ENCODE results near the gene APOLD1. TPM values are rescaled to one million over a fixed set of nuclear protein-coding genes. Genes with fewer than 3 reads are reported as not detected.
"Not testable (repeated sequence)": the region's sequence is repeated elsewhere in the genome, so short reads cannot be mapped to it uniquely, and the experiment has no call there.

Gene APOLD1
- polyA plus RNA-seq, 1 donor from 2014 or later, result 0.23 TPM

DNA sequence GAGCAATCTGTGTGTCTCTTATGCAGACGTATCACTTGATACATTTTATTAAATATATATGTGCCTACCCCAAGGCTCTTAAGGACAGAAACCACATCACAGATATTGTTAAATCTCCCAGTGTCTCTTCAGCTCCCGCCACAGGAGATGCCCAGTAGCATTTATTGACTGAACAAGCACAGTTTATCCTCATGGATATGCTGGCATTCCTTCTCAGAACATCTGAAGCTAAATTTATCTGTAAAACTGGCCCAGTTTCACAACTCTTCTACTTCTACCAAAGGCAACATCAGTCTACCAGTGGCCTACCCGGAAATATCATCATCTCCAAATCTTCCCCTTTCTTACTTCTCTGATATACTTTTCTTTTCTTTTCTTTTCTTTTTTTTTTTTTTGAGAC is 10.7 kb downstream of the APOLD1 start:
- H3K36me3 Mint-ChIP-seq, result peaks cover 2% of the 10 kb centered on the region

DNA sequence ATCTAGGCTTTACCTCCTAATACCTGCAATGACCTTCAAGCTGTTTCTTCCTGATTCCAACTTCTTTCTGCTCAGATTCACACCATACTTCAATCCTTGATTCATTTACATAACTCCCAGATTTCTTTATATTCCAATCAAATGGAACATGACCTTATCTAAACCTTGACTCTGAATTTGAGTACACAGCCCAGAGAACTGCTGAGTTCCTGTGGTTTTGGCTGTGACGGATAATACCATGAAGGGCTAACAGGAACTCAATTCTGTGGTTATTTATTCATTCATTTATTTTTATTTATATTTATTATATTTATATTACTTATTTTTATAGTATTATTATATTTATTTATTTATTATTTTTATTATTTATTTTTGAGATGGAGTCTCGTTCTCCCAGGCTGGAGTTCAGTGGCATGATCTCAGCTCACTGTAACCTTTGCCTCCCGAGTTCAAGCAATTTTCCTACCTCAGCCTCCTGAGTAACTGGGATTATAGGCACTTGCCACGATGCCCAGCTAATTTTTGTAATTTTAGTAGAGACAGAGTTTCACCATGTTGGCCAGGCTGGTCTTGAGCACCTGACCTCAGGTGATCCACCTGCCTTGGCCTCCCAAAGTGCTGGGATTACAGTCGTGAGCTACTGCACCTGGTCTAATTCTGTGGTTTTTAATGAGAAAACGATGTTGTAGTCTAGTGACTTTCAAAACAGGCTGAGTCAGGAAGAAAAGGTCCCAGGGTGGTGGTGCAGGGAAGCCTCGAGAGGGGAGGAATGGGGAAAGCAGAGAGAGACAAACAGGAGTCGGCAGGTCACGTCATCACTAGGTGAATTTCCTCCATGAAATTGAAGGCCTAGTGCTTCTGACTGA is 11.7 kb downstream of the APOLD1 start:
- Mint-ChIP-seq H3K9me3 (no peaks in the 10 kb centered on the region), H3K36me3 (peaks cover 2% of the 10 kb centered on the region), H3K4me3 (peak overlapping the region in 1 of 4 donors; percentile 6), H3K4me1 (peaks cover 8 to 13% (median 8%) of the 10 kb centered on the region in 3 donors), H3K27me3 (no peaks in the 10 kb centered on the region), H3K27ac (no peak overlapping the region)

More for the DNA sequence above, 10.7 kb downstream of the APOLD1 start:
- Mint-ChIP-seq H3K4me3 (no peak overlapping the region), H3K27me3 (no peaks in the 10 kb centered on the region), H3K4me1 (peaks cover 3 to 6% (median 4%) of the 10 kb centered on the region in 3 donors), H3K27ac (no peak overlapping the region), H3K9me3 (no peaks in the 10 kb centered on the region)

DNA sequence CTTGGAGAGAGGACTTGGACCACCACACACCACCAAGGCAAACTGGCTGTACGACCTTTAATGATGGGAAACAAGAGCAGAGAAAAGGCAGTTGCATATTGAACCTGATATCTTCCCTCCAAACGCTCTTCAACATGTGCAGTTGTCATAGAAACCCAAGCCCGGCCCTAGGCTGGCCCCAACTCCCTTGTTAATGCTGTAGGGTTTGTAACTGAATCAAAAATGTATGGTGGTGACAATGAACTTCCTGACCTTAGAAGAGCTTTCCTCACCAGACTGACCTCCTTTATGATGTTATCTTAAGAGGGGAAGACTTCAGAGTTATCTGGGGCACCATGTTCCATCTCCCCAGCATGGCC is 12.3 kb downstream of the APOLD1 start:
- Mint-ChIP-seq H3K4me3 (no peak overlapping the region), H3K36me3 (peaks cover 2% of the 10 kb centered on the region), H3K27ac (peak overlapping the region in 1 of 3 donors; percentile 28), H3K9me3 (no peaks in the 10 kb centered on the region), H3K4me1 (peaks cover 11 to 16% (median 12%) of the 10 kb centered on the region in 3 donors), H3K27me3 (no peaks in the 10 kb centered on the region)

DNA sequence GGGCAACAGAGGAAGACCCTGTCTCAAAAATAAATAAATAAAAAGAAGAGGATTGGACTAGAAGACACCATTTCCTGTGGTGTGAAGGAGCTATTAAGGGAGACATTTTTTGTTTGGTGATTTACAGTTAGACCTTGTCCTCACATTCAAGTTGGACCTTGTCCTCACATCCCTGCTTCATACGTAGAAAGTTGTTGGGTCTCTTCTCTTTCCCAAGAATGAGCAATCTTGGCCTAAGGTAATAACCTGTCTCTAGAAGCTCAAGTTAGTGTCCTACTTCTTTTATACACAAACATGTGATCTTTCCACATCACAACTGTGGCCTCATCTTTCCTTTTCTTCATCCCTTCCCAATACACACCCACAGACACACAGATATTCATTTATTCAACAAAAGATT is 13.0 kb downstream of the APOLD1 start:
- Mint-ChIP-seq H3K4me3 (no peak overlapping the region), H3K9me3 (no peaks in the 10 kb centered on the region), H3K4me1 (peaks cover 14 to 21% (median 19%) of the 10 kb centered on the region in 3 donors), H3K27ac (no peak overlapping the region), H3K36me3 (peaks cover 2% of the 10 kb centered on the region), H3K27me3 (no peaks in the 10 kb centered on the region)

DNA sequence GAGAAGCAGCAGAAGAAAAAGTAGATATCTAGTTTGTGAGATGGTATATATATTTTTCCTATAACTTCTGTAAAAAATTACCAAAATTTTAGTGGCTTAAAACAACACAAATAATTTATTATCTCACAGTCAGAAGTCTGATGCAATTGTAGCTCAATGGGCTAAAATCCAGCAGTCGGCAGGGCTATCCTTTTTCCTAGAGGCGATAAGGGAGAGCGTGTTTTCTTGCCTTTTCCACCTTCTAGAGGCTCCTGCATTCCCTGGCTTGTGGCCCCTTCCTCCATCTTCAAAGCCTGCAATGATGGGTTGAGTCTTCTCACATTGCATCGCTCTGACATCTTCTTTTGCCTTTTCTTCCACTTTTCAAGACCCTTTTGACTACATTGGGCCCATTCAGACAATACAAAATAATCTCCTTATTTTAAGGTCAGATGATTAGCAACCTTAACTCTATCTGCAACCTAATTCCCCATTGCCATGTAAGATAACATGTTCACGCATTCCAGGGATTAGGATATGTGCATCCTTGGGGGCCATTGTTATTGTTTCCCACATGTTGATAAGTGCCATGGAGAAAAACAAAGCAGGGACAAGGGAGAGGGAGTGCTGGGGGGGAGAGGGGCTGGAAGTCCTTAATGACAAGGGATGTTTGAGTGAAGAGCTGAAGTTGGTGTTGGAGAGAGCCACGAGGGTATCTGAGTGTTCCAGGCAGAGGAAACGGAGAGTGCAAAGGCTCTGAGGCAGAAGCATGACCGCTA is 13.9 kb downstream of the APOLD1 start:
- Mint-ChIP-seq H3K27me3 (no peaks in the 10 kb centered on the region), H3K27ac (peak overlapping the region in 1 of 3 donors; percentile 45), H3K36me3 (peaks cover 2% of the 10 kb centered on the region), H3K9me3 (no peaks in the 10 kb centered on the region), H3K4me1 (peaks cover 18 to 25% (median 25%) of the 10 kb centered on the region in 3 donors), H3K4me3 (no peak overlapping the region)

DNA sequence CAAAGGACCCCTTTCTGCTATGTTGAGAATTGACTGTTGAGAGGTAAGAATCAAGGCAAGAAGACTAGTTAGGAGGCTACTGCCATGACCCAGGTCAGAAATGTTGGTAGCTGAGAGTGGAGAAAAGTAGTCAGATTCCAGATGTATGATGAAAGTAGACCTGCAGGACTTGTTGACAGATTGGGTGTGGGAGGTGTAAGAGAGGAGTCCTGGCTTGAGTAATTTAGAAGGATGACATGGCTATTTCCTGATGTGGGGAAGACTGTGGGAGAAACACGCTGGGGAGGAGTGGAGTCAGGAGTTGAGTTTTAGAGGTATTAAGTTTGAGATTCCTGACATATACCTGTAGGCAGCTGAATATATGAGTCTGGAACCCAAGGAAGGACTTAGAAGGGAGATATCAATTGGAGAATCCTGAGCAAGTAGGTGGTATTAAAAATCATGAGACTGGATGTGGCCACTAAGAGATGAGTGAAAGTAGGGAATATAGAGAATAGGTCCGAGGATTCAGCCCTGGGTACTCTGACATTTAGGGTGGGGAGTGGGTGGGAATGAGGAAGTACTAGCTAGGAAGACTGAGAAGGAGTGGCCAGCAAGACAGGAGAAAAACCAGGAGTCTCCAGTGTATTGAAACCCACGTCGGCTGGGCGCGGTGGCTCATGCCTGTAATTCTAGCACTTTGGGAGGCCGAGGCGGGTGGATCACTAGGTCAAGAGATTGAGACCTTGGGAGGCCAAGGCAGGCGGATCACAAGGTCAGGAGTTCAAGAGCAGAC is 15.1 kb downstream of the APOLD1 start:
- Mint-ChIP-seq H3K27me3 (no peaks in the 10 kb centered on the region), H3K9me3 (no peaks in the 10 kb centered on the region), H3K27ac (peak overlapping the region in 2 of 3 donors; percentile 56 to 78), H3K4me3 (peak overlapping the region in 1 of 4 donors; percentile 61), H3K36me3 (peaks cover 2% of the 10 kb centered on the region), H3K4me1 (peaks cover 21 to 31% (median 29%) of the 10 kb centered on the region in 3 donors)

DNA sequence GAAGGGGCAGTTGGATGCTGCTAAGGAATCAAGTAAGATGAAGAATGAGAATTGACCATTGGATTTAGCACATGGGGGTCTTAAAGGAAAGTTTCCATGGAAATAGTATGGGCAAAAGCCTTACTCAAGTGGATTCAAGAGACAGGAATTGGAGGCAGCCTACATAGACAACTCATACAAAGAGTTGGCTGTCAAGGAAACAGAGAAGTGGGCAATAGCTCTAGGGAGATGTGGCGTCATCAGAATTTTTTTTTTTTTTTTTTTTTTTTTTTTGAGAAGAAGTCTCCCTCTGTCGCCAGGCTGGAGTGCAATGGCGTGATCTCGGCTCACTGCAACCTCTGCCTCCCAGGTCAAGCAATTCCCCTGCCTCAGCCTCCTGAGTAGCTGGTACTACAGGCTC is 16.2 kb downstream of the APOLD1 start:
- Mint-ChIP-seq H3K4me3 (peak overlapping the region in 1 of 4 donors; percentile 8), H3K4me1 (peaks cover 21 to 36% (median 35%) of the 10 kb centered on the region in 3 donors), H3K27ac (peak overlapping the region; percentile 70 to 83 (median 80))
- not testable (repeated sequence) for H3K36me3 Mint-ChIP-seq, H3K27me3 Mint-ChIP-seq, H3K9me3 Mint-ChIP-seq

DNA sequence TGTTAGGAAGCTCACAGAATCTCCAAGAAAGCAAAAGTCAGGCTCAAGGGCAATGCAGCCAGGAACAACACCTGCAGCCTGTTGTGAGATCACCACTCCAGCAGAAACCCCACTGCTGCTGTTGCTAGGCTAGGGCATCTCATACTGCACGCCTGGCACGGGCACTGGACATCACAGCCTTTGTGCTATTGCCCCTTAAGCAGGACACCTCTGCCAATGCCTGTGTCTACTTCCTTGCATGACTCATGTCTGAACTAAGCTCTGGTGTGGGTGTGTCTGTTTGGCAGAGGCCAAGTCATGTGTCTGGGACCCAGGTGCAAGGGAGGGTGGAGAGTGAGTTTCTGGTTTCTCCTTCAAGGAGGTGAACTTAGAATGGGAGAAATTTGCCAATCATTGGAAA is 17.7 kb downstream of the APOLD1 start:
- Mint-ChIP-seq H3K4me3 (peak overlapping the region; percentile 9 to 82 (median 16)), H3K9me3 (no peaks in the 10 kb centered on the region), H3K4me1 (peaks cover 31 to 45% (median 43%) of the 10 kb centered on the region in 3 donors)

DNA sequence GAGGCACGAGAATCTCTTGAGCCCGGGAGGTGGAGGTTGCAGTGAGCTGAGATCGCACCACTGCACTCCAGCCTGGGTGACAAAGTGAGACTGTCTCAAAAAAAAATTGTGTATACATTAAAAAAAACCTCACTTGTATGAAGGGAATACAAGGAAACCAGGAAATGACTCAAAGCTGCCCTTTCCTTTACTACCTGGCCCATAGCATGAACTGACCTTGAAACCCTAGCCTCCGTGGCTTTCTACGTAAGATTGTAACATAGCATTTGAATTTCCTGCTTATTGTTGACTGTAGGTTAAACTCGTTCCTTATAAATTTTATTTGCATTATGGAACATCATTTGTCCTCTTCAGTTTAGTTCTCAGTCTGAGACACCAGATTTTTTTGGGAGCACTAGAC is 18.6 kb downstream of the APOLD1 start:
- no peaks in the 10 kb centered on the region for H3K9me3 Mint-ChIP-seq
- H3K36me3 Mint-ChIP-seq, result no peaks in the 10 kb centered on the region
- H3K4me3 Mint-ChIP-seq, result peak overlapping the region in 1 of 4 donors; percentile 73
- H3K27ac Mint-ChIP-seq, result peak overlapping the region in 2 of 3 donors; percentile 7 to 85
- H3K4me1 Mint-ChIP-seq, result peaks cover 34 to 50% (median 49%) of the 10 kb centered on the region in 3 donors
- H3K27me3 Mint-ChIP-seq, result no peaks in the 10 kb centered on the region

More for the DNA sequence above, 17.7 kb downstream of the APOLD1 start:
- Mint-ChIP-seq H3K27ac (peak overlapping the region; percentile 70 to 92 (median 78)), H3K27me3 (no peaks in the 10 kb centered on the region), H3K36me3 (no peaks in the 10 kb centered on the region)

DNA sequence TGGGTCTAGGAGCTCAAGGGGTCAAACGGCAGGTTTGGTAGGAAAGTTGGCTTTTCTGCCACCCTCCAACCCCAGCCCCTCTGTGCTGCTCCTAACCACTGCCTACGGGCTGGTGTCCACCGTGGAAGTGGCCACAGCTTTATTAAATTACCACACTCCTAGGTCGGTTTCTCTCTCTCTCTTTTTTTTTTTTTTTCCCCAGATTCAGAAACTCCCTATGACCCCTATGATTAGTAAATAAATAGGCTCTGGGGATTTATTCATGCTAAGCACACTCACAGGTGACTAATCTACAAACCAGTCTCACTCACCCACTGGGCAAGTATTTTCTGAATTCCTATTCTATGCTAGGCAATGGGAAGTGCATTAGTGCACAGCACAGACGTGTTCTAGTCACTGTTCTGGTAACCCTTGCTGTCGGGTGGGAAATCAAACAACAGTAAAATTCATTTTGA is 19.0 kb downstream of the APOLD1 start:
- H3K9me3 Mint-ChIP-seq, result no peaks in the 10 kb centered on the region
- H3K27me3 Mint-ChIP-seq, result no peaks in the 10 kb centered on the region
- H3K27ac Mint-ChIP-seq, result peak overlapping the region; percentile 48 to 85 (median 85)
- peaks cover 38 to 55% (median 53%) of the 10 kb centered on the region in 3 donors for H3K4me1 Mint-ChIP-seq
- H3K36me3 Mint-ChIP-seq, result no peaks in the 10 kb centered on the region
- H3K4me3 Mint-ChIP-seq, result peak overlapping the region in 1 of 4 donors; percentile 73

DNA sequence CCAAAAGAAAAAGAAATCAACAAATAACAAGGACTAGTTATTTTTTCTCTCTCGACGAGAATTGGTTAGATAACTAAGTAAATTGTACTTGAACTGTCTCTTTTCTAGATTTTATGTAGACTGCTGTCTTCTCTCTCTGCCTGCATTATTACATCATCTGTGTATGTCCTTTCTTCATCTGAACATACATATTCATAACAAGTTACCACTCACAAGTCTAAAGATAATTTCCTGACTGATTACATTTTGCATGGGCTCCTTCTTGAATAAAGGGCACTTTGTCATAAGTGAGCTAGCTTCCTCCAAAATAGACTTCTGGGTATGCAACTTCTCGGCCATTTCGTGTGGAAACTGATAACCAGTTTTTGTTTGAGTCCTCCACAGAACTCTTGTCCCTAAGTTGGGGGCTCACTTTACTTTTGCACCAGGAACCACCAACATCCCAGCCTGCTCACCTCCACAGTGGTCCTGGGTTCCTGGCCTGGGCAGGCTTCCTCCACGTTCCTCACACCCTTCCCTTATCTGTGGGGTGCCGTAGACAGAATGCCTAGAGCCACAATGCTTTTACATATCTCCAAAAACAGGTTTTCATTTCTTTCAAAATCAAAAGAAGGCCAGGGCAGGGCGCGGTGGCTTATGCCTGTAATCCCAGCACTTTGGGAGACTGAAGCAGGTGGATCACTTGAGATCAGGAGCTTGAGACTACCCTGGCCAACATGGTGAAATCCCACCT is 21.5 kb downstream of the APOLD1 start:
- Mint-ChIP-seq H3K4me1 (peaks cover 31 to 53% (median 43%) of the 10 kb centered on the region in 3 donors), H3K4me3 (no peak overlapping the region), H3K9me3 (no peaks in the 10 kb centered on the region), H3K27ac (peak overlapping the region; percentile 97 to 99 (median 98)), H3K36me3 (no peaks in the 10 kb centered on the region), H3K27me3 (no peaks in the 10 kb centered on the region)

DNA sequence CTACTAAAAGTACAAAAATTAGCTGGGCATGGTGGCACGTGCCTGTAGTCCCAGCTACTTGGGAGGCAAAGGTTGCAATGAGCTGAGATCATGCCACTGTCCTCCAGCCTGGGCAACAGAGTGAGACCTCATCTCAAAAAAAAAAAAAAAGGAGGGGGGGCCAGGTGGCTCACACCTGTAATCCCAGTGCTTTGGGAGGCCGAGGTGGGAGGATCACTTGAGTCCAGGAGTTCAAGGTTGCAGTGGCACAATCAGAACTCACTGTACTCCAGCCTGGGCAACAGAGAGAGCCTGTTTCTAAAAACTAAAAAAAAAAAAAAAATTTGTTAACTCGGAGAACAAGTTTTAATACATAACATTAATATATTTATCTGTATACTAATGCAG is 22.1 kb downstream of the APOLD1 start:
- not testable (repeated sequence) for H3K36me3 Mint-ChIP-seq, H3K9me3 Mint-ChIP-seq, H3K27me3 Mint-ChIP-seq
- Mint-ChIP-seq H3K4me3 (peak overlapping the region in 1 of 4 donors; percentile 88), H3K27ac (peak overlapping the region; percentile 97 to 99 (median 98)), H3K4me1 (peaks cover 28 to 47% (median 38%) of the 10 kb centered on the region in 3 donors)

DNA sequence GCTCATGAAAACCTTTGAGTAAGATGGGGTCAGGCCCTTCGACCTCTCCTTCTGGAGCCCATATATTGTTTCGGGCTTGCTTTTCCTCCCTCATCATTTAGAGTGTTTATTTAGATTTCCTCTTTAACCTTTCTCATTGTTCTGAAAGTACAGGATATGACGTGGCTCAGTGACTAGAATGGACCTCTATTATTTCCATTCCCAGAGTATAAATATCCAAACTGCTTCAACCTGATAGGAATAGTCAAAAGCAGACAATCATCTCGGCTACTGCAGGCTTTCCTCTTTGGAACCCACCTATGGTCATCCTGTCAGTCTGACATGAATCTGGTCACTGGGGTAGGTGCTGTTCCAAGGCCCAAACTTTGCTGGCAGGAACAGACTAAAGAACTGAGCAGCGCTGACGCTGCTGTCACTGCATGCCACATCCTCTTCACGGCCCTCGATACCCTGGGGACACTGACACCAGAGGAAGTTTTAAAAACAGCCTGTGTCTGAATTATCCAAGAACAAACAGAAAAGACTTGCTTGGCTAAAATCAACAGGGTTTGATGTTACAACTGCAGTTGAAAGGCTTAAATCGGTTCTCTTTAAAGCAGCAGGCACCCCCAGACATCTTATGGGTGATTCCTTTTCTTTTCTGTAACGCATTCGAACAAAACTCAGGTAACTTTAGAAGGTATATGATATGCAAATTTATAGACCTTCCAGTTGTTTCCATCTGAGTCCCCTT is 22.7 kb downstream of the APOLD1 start:
- H3K27me3 Mint-ChIP-seq, result no peaks in the 10 kb centered on the region
- H3K27ac Mint-ChIP-seq, result peak overlapping the region; percentile 97 to 99 (median 98)
- H3K4me1 Mint-ChIP-seq, result peaks cover 30 to 48% (median 41%) of the 10 kb centered on the region in 3 donors
- H3K9me3 Mint-ChIP-seq, result no peaks in the 10 kb centered on the region
- peak overlapping the region; percentile 81 to 91 (median 88) for H3K4me3 Mint-ChIP-seq
- no peaks in the 10 kb centered on the region for H3K36me3 Mint-ChIP-seq
